K562 (cell line): ENCODE data around the gene HCN1. TPM values are rescaled to one million over a fixed set of nuclear protein-coding genes. Genes with fewer than 3 reads are reported as not detected.

Source experiments
- ATAC-seq: fragments of 200-7000 bp; cut with Tn5 transposase; 3 replicates; pipeline ENCODE4 v1.9.1; 2020; ENCODE audit warnings: moderate library complexity
- BruUV-seq: library from RNA; stranded (reverse); fragments of 400-500 nt; replicated peaks from 2 replicates; lab custom pipeline; 2021; lab: Mats Ljungman, UMichigan
- CTCF ChIA-PET: fragments of 300-600 bp; formaldehyde crosslinking; extraction: SDS; loops from one replicate; lab custom pipeline; 2021; ENCODE audit warnings: low intra/inter-chr PET ratio; lab: Yijun Ruan, JAX
- POLR2A ChIA-PET: fragments of 300-600, 350-650 bp; sonication (Branson Sonifier 250); formaldehyde crosslinking; extraction: SDS; loops from one replicate; lab custom pipeline; 2021; ENCODE audit warnings: antibody characterized with exemption, inconsistent platforms; lab: Yijun Ruan, JAX
- DNase-seq, 4 experiments: peaks; one replicate each; pipeline versions ENCODE4 v3.0.0 to v3.0.0-alpha.2; 2011 to 2018; ENCODE audit warnings: low spot score in 3 of 4, mixed read lengths in 3 of 4; ENCODE audit errors: extremely low read depth in 1 of 4
- FAIRE-seq: peaks from 2 replicates; lab custom pipeline; 2011; peaks lifted over from hg19 to GRCh38; lab: Jason Lieb, UNC
- H2AFZ ChIP-seq: 2 replicates; pipeline ENCODE4 v1.6.0; 2011; ENCODE audit warnings: low read depth, low read length, control low read depth, inconsistent platforms
- H3K27ac ChIP-seq: fragments of 200-600 bp; 3 replicates; pipeline ENCODE4 v1.8.0; 2011; ENCODE audit warnings: low read depth, mild to moderate bottlenecking, control low read depth, inconsistent platforms, low read length, moderate library complexity, mixed read lengths; ENCODE audit errors: extremely low read depth
- H3K27me3 ChIP-seq, 2 experiments: fragments of 300-600 bp in 1 of 2; 2 replicates in 1 of 2; 3 replicates in 1 of 2; pipeline versions ENCODE4 v1.6.0 to v1.8.0; 2011; ENCODE audit warnings: inconsistent platforms in 2 of 2, low read length in 2 of 2, mild to moderate bottlenecking in 1 of 2, mixed read lengths in 1 of 2, moderate library complexity in 1 of 2; ENCODE audit not compliant: control insufficient read depth in 2 of 2, insufficient read depth in 2 of 2
- H3K36me3 ChIP-seq: fragments of 300-600 bp; 3 replicates; pipeline ENCODE4 v1.8.0; 2011; ENCODE audit warnings: mild to moderate bottlenecking, low read length, inconsistent platforms; ENCODE audit not compliant: control insufficient read depth, insufficient read depth
- H3K4me1 ChIP-seq, 2 experiments: fragments of 200-600 bp in 1 of 2; replicated peaks in 1 of 2; 2 replicates in 1 of 2; 3 replicates in 1 of 2; pipeline versions ENCODE4 v1.5.1 to v1.8.0; 2011; ENCODE audit warnings: inconsistent platforms in 2 of 2, low read length in 2 of 2, mild to moderate bottlenecking in 1 of 2, mixed read lengths in 1 of 2, moderate library complexity in 1 of 2; ENCODE audit not compliant: control insufficient read depth in 2 of 2, insufficient read depth in 2 of 2
- H3K4me2 ChIP-seq: 2 replicates; pipeline ENCODE4 v1.6.1; 2011; ENCODE audit warnings: low read length, control low read depth, inconsistent platforms, mixed read lengths; ENCODE audit not compliant: insufficient read depth
- H3K4me3 ChIP-seq: fragments of 200-600 bp; sonication (generic), shearing (Covaris generic); 2 replicates; pipeline ENCODE4 v1.5.1; 2016; ENCODE audit warnings: control low read depth, inconsistent platforms
- H3K79me2 ChIP-seq: fragments of 200-600 bp; 3 replicates; pipeline ENCODE4 v1.8.0; 2011; ENCODE audit warnings: low read length, inconsistent platforms; ENCODE audit not compliant: control insufficient read depth, insufficient read depth
- H3K9ac ChIP-seq, 2 experiments: 2 replicates each; pipeline versions ENCODE4 v1.6.0 to v1.6.1; 2011; ENCODE audit warnings: low read depth in 2 of 2, low read length in 2 of 2, control low read depth in 1 of 2, inconsistent platforms in 1 of 2, mild to moderate bottlenecking in 1 of 2, mixed read lengths in 1 of 2; ENCODE audit not compliant: insufficient read depth in 1 of 2
- H3K9me1 ChIP-seq: one replicate; pipeline ENCODE4 v1.6.0; 2011; ENCODE audit warnings: inconsistent platforms, mild to moderate bottlenecking, low read length, moderate library complexity; ENCODE audit not compliant: control insufficient read depth, insufficient read depth
- H3K9me3 ChIP-seq: replicated peaks from 2 replicates; pipeline ENCODE4 v1.5.1; 2011; ENCODE audit warnings: low read depth, low read length, inconsistent platforms; ENCODE audit not compliant: control insufficient read depth, insufficient read depth
- H4K20me1 ChIP-seq: replicated peaks from 2 replicates; pipeline ENCODE4 v1.6.1; 2011; ENCODE audit warnings: low read length, inconsistent platforms, mixed read lengths; ENCODE audit not compliant: control insufficient read depth, insufficient read depth
- DIDO1 ChIP-seq: fragments of 450-650 bp; IDR thresholded peaks from 2 replicates; pipeline ENCODE4 v1.6.1; 2016; ENCODE audit warnings: low read depth, missing biosample characterization, missing genetic modification characterization
- E2F1 ChIP-seq: sonication (generic); formaldehyde crosslinking; IDR thresholded peaks from 2 replicates; pipeline ENCODE4 v1.8.1; 2023; ENCODE audit warnings: mild to moderate bottlenecking, missing genetic modification reagents, moderate library complexity
- HDAC2 ChIP-seq: fragments of 450-650 bp; IDR thresholded peaks from 2 replicates; pipeline ENCODE4 v1.6.1; 2016; ENCODE audit warnings: mild to moderate bottlenecking
- KAT7 ChIP-seq: sonication (generic); formaldehyde crosslinking; IDR thresholded peaks from 2 replicates; pipeline ENCODE4 v1.8.0; 2022; ENCODE audit warnings: missing genetic modification reagents, mild to moderate bottlenecking, borderline replicate concordance
- MCM3 ChIP-seq: fragments of 450-650 bp; IDR thresholded peaks from 2 replicates; pipeline ENCODE4 v1.6.1; 2016
- MEF2A ChIP-seq: IDR thresholded peaks from 2 replicates; pipeline ENCODE4 v1.6.1; 2011; ENCODE audit warnings: low read depth, mild to moderate bottlenecking, low read length, moderate library complexity; ENCODE audit not compliant: control insufficient read depth
- MIER1 ChIP-seq: fragments of 450-650 bp; IDR thresholded peaks from 2 replicates; pipeline ENCODE4 v1.6.1; 2016; ENCODE audit warnings: antibody characterized with exemption, mild to moderate bottlenecking, low read depth
- NR2C2 ChIP-seq, 2 experiments: fragments of 200-800 bp in 1 of 2; sonication (Bioruptor generic) in 1 of 2; sonication (generic) in 1 of 2; formaldehyde crosslinking in 1 of 2; IDR thresholded peaks; 2 replicates each; pipeline versions ENCODE4 v1.6.1 to v1.8.0; 2016 to 2022; ENCODE audit warnings: mild to moderate bottlenecking in 1 of 2, missing compliant biosample characterization in 1 of 2, missing genetic modification characterization in 1 of 2, missing genetic modification reagents in 1 of 2
- POLR2B ChIP-seq: fragments of 450-650 bp; IDR thresholded peaks from 2 replicates; pipeline ENCODE4 v1.6.1; 2018; ENCODE audit warnings: low read depth; ENCODE audit not compliant: partially characterized antibody
- RFX1 ChIP-seq: fragments of 450-650 bp; IDR thresholded peaks from 2 replicates; pipeline ENCODE4 v1.6.1; 2016; ENCODE audit warnings: mild to moderate bottlenecking, moderate library complexity
- ZNF165 ChIP-seq: fragments of 250-450 bp; sonication (Bioruptor Pico); IDR thresholded peaks from 2 replicates; pipeline ENCODE4 v1.4.0; 2020; ENCODE audit warnings: borderline replicate concordance
- ZNF239 ChIP-seq: fragments of 250-450 bp; sonication (Bioruptor Pico); IDR thresholded peaks from 2 replicates; pipeline ENCODE4 v1.4.0; 2020; ENCODE audit warnings: mild to moderate bottlenecking
- ZNF253 ChIP-seq: fragments of 250-450 bp; sonication (Bioruptor Pico); conservative IDR thresholded peaks from 2 replicates; pipeline ENCODE4 v1.6.1; 2021; ENCODE audit warnings: mild to moderate bottlenecking
- ZNF695 ChIP-seq: fragments of 450-650 bp; formaldehyde crosslinking; IDR thresholded peaks from 2 replicates; pipeline ENCODE4 v1.4.0; 2020; ENCODE audit warnings: mild to moderate bottlenecking, moderate library complexity
- WGBS: fragments of 100-300 bp; shearing (Covaris generic); methylation state at CpG from one replicate; pipeline ENCODE4 v1.1.6; 2016; ENCODE audit warnings: low coverage, mixed read lengths; ENCODE audit not compliant: insufficient coverage; ENCODE audit errors: missing lambda C conversion rate; 5-methylcytosine and 5-hydroxymethylcytosine counted together
- in situ Hi-C: fragments of 300-500 bp; cut with MboI; formaldehyde crosslinking; loops from 4 replicates; pipeline ENCODE4 v1.15.0; 2018; ENCODE audit warnings: inconsistent platforms, mixed read lengths
- intact Hi-C: fragments of 100-400 bp; cut with micrococcal nuclease; formaldehyde crosslinking; loops from 2 replicates; pipeline ENCODE4 v1.14.2; 2022
- polyA plus RNA-seq, 8 experiments: library from polyadenylated mRNA; depleted of rRNA in 4 of 8; stranded (reverse) in 5 of 8; unstranded in 3 of 8; fragments of >200 nt; fragmentation: Nextera tagmentation in 2 of 8; fragmentation: Illumina TruSeq in 1 of 8; extraction: Ambion mirVana in 2 of 8; extraction: Trizol in 1 of 8; gene quantifications; 2 replicates each; pipeline versions ENCODE4 v1.2.1 to v1.2.3, GENCODE V29; 2011 to 2014; ENCODE audit warnings: inconsistent platforms in 1 of 8, missing spikeins in 1 of 8
- total RNA-seq, 7 experiments: library from RNA; depleted of rRNA in 6 of 7; stranded (reverse); fragments of >200 nt in 6 of 7; fragmentation: Illumina TruSeq in 2 of 7; extraction: Trizol in 2 of 7; gene quantifications; 2 replicates each; pipeline versions ENCODE4 v1.2.1 to v1.2.3, GENCODE V29; 2011 to 2021; ENCODE audit warnings: low replicate concordance in 1 of 7
- TF ChIP-seq, protein P1 (sequence below): IDR thresholded peaks from 2 replicates; pipeline ENCODE4 v1.6.1; 2016; ENCODE audit warnings: missing genetic modification characterization, missing compliant biosample characterization
- TF ChIP-seq, protein P2 (sequence below): fragments of 250-450 bp; sonication (Bioruptor Pico); IDR thresholded peaks from 2 replicates; pipeline ENCODE4 v1.5.0; 2021
- TF ChIP-seq, protein P3 (sequence below): IDR thresholded peaks from 2 replicates; pipeline ENCODE4 v1.6.1; 2014; ENCODE audit warnings: antibody characterized with exemption
- TF ChIP-seq, protein P4 (sequence below): fragments of 250-450 bp; sonication (Bioruptor Pico); IDR thresholded peaks from 2 replicates; pipeline ENCODE4 v1.5.0; 2020; ENCODE audit warnings: mild to moderate bottlenecking, borderline replicate concordance

The HCN1 gene
- total and polyA plus RNA-seq, 9 of the 15 experiments (the other 6 are each of a cell fraction or from before 2014, with no cell fraction given): not detected

GRCh38 chr5:45692481-45692880 lies 3.7 kb downstream of the HCN1 start:
- no peaks in the 10 kb centered on the region for H3K36me3 ChIP-seq
- 0% methylated on average over 3 of the region's 3 CpGs for WGBS
- no peak for DNase-seq
- H3K9ac ChIP-seq: no peak overlapping the region
- TF ChIP-seq, protein P1, sequence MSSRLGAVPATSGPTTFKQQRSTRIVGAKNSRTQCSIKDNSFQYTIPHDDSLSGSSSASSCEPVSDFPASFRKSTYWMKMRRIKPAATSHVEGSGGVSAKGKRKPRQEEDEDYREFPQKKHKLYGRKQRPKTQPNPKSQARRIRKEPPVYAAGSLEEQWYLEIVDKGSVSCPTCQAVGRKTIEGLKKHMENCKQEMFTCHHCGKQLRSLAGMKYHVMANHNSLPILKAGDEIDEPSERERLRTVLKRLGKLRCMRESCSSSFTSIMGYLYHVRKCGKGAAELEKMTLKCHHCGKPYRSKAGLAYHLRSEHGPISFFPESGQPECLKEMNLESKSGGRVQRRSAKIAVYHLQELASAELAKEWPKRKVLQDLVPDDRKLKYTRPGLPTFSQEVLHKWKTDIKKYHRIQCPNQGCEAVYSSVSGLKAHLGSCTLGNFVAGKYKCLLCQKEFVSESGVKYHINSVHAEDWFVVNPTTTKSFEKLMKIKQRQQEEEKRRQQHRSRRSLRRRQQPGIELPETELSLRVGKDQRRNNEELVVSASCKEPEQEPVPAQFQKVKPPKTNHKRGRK: no peak
- TF ChIP-seq POLR2B (no peak), KAT7 (CRISPR knock-in tag) (no peak), HDAC2 (no peak), ZNF695 (no peak), MEF2A (no peak), MIER1 (no peak), MCM3 (no peak), RFX1 (no peak), NR2C2 (CRISPR knock-in tag; IDR thresholded peaks at IDR 0.05) (no peak), NR2C2 (tag; IDR thresholded peaks at IDR 0.05) (no peak), ZNF165 (CRISPR knock-in tag) (no peak), ZNF239 (CRISPR knock-in tag) (no peak), DIDO1 (tag) (no peak), E2F1 (no peak), ZNF253 (CRISPR knock-in tag) (no peak)
- TF ChIP-seq, protein P2, sequence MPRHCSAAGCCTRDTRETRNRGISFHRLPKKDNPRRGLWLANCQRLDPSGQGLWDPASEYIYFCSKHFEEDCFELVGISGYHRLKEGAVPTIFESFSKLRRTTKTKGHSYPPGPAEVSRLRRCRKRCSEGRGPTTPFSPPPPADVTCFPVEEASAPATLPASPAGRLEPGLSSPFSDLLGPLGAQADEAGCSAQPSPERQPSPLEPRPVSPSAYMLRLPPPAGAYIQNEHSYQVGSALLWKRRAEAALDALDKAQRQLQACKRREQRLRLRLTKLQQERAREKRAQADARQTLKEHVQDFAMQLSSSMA (CRISPR knock-in tag): no peak
- TF ChIP-seq, protein P3, sequence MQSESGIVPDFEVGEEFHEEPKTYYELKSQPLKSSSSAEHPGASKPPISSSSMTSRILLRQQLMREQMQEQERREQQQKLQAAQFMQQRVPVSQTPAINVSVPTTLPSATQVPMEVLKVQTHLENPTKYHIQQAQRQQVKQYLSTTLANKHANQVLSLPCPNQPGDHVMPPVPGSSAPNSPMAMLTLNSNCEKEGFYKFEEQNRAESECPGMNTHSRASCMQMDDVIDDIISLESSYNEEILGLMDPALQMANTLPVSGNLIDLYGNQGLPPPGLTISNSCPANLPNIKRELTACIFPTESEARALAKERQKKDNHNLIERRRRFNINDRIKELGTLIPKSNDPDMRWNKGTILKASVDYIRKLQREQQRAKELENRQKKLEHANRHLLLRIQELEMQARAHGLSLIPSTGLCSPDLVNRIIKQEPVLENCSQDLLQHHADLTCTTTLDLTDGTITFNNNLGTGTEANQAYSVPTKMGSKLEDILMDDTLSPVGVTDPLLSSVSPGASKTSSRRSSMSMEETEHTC: no peak
- TF ChIP-seq, protein P4, sequence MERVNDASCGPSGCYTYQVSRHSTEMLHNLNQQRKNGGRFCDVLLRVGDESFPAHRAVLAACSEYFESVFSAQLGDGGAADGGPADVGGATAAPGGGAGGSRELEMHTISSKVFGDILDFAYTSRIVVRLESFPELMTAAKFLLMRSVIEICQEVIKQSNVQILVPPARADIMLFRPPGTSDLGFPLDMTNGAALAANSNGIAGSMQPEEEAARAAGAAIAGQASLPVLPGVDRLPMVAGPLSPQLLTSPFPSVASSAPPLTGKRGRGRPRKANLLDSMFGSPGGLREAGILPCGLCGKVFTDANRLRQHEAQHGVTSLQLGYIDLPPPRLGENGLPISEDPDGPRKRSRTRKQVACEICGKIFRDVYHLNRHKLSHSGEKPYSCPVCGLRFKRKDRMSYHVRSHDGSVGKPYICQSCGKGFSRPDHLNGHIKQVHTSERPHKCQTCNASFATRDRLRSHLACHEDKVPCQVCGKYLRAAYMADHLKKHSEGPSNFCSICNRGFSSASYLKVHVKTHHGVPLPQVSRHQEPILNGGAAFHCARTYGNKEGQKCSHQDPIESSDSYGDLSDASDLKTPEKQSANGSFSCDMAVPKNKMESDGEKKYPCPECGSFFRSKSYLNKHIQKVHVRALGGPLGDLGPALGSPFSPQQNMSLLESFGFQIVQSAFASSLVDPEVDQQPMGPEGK (CRISPR knock-in tag): no peak
- no peaks in the 10 kb centered on the region for H3K79me2 ChIP-seq
- H3K4me1 ChIP-seq: no peaks in the 10 kb centered on the region
- intact Hi-C loops: no loop called here
- H3K9me3 ChIP-seq: no peaks in the 10 kb centered on the region
- no peak overlapping the region for H3K4me2 ChIP-seq
- FAIRE-seq: no peak
- H2AFZ ChIP-seq: no peak overlapping the region
- ChIA-PET CTCF (no interaction called here), POLR2A (no interaction called here)
- no peaks in the 10 kb centered on the region for H3K27me3 ChIP-seq
- no peak overlapping the region for H3K27ac ChIP-seq
- no peaks in the 10 kb centered on the region for H4K20me1 ChIP-seq
- no peaks in the 10 kb centered on the region for H3K9me1 ChIP-seq
- BruUV-seq: no TSS peak
- H3K4me3 ChIP-seq: no peak overlapping the region
- ATAC-seq: no peak
- in situ Hi-C loops: no loop called here
